GM23248 (cell line): ENCODE results near the gene ANKS1B. TPM values are rescaled to one million over a fixed set of nuclear protein-coding genes. Genes with fewer than 3 reads are reported as not detected.

Source experiments
- DNase-seq: peaks from one replicate; pipeline ENCODE4 v3.0.0-alpha.2; 2015
- H2AFZ ChIP-seq: fragments of 200-600 bp; sonication (generic); 2 replicates; pipeline ENCODE4 v1.6.1; 2016; ENCODE audit warnings: antibody characterized with exemption
- H3F3A ChIP-seq: fragments of 200-600 bp; sonication (generic); 2 replicates; pipeline ENCODE4 v1.6.1; 2016; ENCODE audit warnings: mild to moderate bottlenecking, antibody characterized with exemption, mixed run types; ENCODE audit not compliant: insufficient read depth
- H3K27ac ChIP-seq: fragments of 200-600 bp; sonication (generic); 2 replicates; pipeline ENCODE4 v1.5.1; 2016; ENCODE audit warnings: mild to moderate bottlenecking
- H3K27me3 ChIP-seq: fragments of 200-600 bp; sonication (generic); replicated peaks from 2 replicates; pipeline ENCODE4 v1.6.1; 2016; ENCODE audit warnings: mild to moderate bottlenecking; ENCODE audit not compliant: insufficient read depth
- H3K36me3 ChIP-seq: fragments of 200-600 bp; sonication (generic); 2 replicates; pipeline ENCODE4 v1.6.1; 2016; ENCODE audit warnings: low read depth, mild to moderate bottlenecking
- H3K4me1 ChIP-seq: fragments of 200-600 bp; sonication (generic); 2 replicates; pipeline ENCODE4 v1.6.1; 2016; ENCODE audit warnings: mild to moderate bottlenecking; ENCODE audit not compliant: insufficient read depth
- H3K4me2 ChIP-seq: fragments of 200-600 bp; sonication (generic); one replicate; pipeline ENCODE4 v1.6.1; 2016; ENCODE audit warnings: mild to moderate bottlenecking; ENCODE audit not compliant: unreplicated experiment
- H3K4me3 ChIP-seq: fragments of 200-600 bp; sonication (generic); 2 replicates; pipeline ENCODE4 v1.5.1; 2016; ENCODE audit warnings: mild to moderate bottlenecking
- H3K79me2 ChIP-seq: fragments of 200-600 bp; sonication (generic); 2 replicates; pipeline ENCODE4 v1.6.1; 2016; ENCODE audit warnings: mild to moderate bottlenecking; ENCODE audit not compliant: insufficient read depth
- H3K9ac ChIP-seq: fragments of 200-600 bp; sonication (generic); 2 replicates; pipeline ENCODE4 v1.6.1; 2016; ENCODE audit warnings: mild to moderate bottlenecking
- H3K9me2 ChIP-seq: fragments of 200-600 bp; sonication (generic); 2 replicates; pipeline ENCODE4 v1.6.1; 2016; ENCODE audit warnings: mixed run types, mild to moderate bottlenecking, moderate library complexity; ENCODE audit not compliant: insufficient read depth
- H3K9me3 ChIP-seq: fragments of 200-600 bp; sonication (generic); one replicate; pipeline ENCODE4 v1.6.1; 2017; ENCODE audit warnings: low read depth
- H4K20me1 ChIP-seq: fragments of 200-600 bp; sonication (generic); 2 replicates; pipeline ENCODE4 v1.6.0; 2016; ENCODE audit not compliant: insufficient read depth
- EZH2 ChIP-seq: fragments of 200-600 bp; sonication (generic); IDR thresholded peaks from 2 replicates; pipeline ENCODE4 v1.6.1; 2018; ENCODE audit warnings: antibody characterized with exemption, mild to moderate bottlenecking; ENCODE audit not compliant: insufficient read depth, poor library complexity, severe bottlenecking
- EZH2phosphoT487 ChIP-seq: fragments of 200-600 bp; sonication (generic); IDR thresholded peaks from 2 replicates; pipeline ENCODE4 v1.6.1; 2018; ENCODE audit warnings: antibody characterized with exemption, moderate library complexity, mild to moderate bottlenecking, low read depth; ENCODE audit not compliant: insufficient read depth
- WGBS, 2 experiments: methylation state at CpG; one replicate each; pipeline ENCODE4 v1.1.6; 2015 to 2017; ENCODE audit warnings: low lambda C conversion rate in 2 of 2, low coverage in 1 of 2; ENCODE audit errors: missing lambda C conversion rate in 2 of 2; 5-methylcytosine and 5-hydroxymethylcytosine counted together
- in situ Hi-C: fragments of 300-500 bp; cut with MboI; formaldehyde crosslinking; loops from 2 replicates; pipeline ENCODE4 v1.15.0; 2020
- polyA plus RNA-seq: library from polyadenylated mRNA; unstranded; fragments of >200 nt; fragmentation: Nextera tagmentation; extraction: Ambion mirVana; gene quantifications from 2 replicates; pipeline ENCODE4 v1.2.1, GENCODE V29; 2016
- total RNA-seq: library from RNA; depleted of rRNA; stranded (reverse); fragments of >200 nt; shearing (Covaris generic); gene quantifications from 2 replicates; pipeline ENCODE4 v1.2.3, GENCODE V29; 2014

Gene ANKS1B
- total and polyA plus RNA-seq, 2 experiments from 2014 or later: not detected

GRCh38 chr12:98821232-98821631, 1163.5 kb downstream of the ANKS1B start:
- Histone ChIP-seq H3K9me2 (no peaks in the 10 kb centered on the region), H3K4me2 (no peak overlapping the region), H3K9ac (no peak overlapping the region), H3K36me3 (no peaks in the 10 kb centered on the region), H3K4me3 (no peak overlapping the region), H3K9me3 (no peaks in the 10 kb centered on the region), H3F3A (no peaks in the 10 kb centered on the region), H4K20me1 (no peaks in the 10 kb centered on the region), H3K27me3 (0 out of 2 replicates have a peak, but pooled peaks cover 4% of the 10 kb centered on the region), H3K27ac (no peak overlapping the region), H2AFZ (no peak overlapping the region), H3K79me2 (no peaks in the 10 kb centered on the region), H3K4me1 (no peaks in the 10 kb centered on the region)
- WGBS, 2 experiments: 17 to 54% methylated on average over 2 of the region's 2 CpGs
- DNase-seq: no peak
- in situ Hi-C loops: no loop called here
- TF ChIP-seq EZH2phosphoT487 (no peak), EZH2 (no peak)

GRCh38 chr12:98819821-98820404, 1164.8 kb downstream of the ANKS1B start:
- Histone ChIP-seq H3K9ac (no peak overlapping the region), H3K79me2 (no peaks in the 10 kb centered on the region), H3K27ac (no peak overlapping the region), H3K27me3 (0 out of 2 replicates have a peak, but pooled peaks cover 3% of the 10 kb centered on the region), H3K9me3 (no peaks in the 10 kb centered on the region), H3K4me2 (no peak overlapping the region), H3K4me1 (no peaks in the 10 kb centered on the region), H2AFZ (no peak overlapping the region), H4K20me1 (no peaks in the 10 kb centered on the region), H3K4me3 (no peak overlapping the region), H3K36me3 (no peaks in the 10 kb centered on the region), H3K9me2 (no peaks in the 10 kb centered on the region), H3F3A (no peaks in the 10 kb centered on the region)
- in situ Hi-C loops: no loop called here
- WGBS, 2 experiments: 62 to 64% methylated on average over 8 of the region's 8 CpGs
- DNase-seq: no peak
- no peak for TF ChIP-seq EZH2phosphoT487
- TF ChIP-seq EZH2: no peak

GRCh38 chr12:98819071-98819470, 1165.7 kb downstream of the ANKS1B start:
- Histone ChIP-seq H3K4me2 (no peak overlapping the region), H3K36me3 (no peaks in the 10 kb centered on the region), H3K79me2 (no peaks in the 10 kb centered on the region), H3K27me3 (0 out of 2 replicates have a peak, but pooled peaks cover 3% of the 10 kb centered on the region), H3K9me2 (no peaks in the 10 kb centered on the region), H3K9ac (no peak overlapping the region), H3K4me3 (no peak overlapping the region), H2AFZ (no peak overlapping the region), H4K20me1 (no peaks in the 10 kb centered on the region), H3K4me1 (no peaks in the 10 kb centered on the region), H3F3A (no peaks in the 10 kb centered on the region), H3K27ac (no peak overlapping the region), H3K9me3 (no peaks in the 10 kb centered on the region)
- in situ Hi-C loops: no loop called here
- TF ChIP-seq EZH2: no peak
- no peak for DNase-seq
- 58 to 60% methylated on average over 3 of the region's 3 CpGs for WGBS, 2 experiments

- Histone ChIP-seq H3K9ac (no peak overlapping the region), H3K4me3 (no peak overlapping the region), H3K9me3 (no peaks in the 10 kb centered on the region), H3K4me2 (no peak overlapping the region), H3F3A (no peaks in the 10 kb centered on the region), H4K20me1 (no peaks in the 10 kb centered on the region), H3K79me2 (no peaks in the 10 kb centered on the region), H3K9me2 (no peaks in the 10 kb centered on the region), H3K4me1 (no peaks in the 10 kb centered on the region), H3K36me3 (no peaks in the 10 kb centered on the region), H3K27ac (no peak overlapping the region), H2AFZ (no peak overlapping the region), H3K27me3 (0 out of 2 replicates have a peak, but pooled peaks cover 3% of the 10 kb centered on the region)
- TF ChIP-seq EZH2phosphoT487 (no peak), EZH2 (no peak)
- WGBS, 2 experiments: 21 to 33% methylated on average over 2 of the region's 2 CpGs
- DNase-seq: no peak
- in situ Hi-C loops: no loop called here
Measured at GRCh38 chr12:98818239-98818638, 1166.5 kb downstream of the ANKS1B start.

GRCh38 chr12:98817742-98818141, 1167.0 kb downstream of the ANKS1B start:
- Histone ChIP-seq H4K20me1 (no peaks in the 10 kb centered on the region), H3K9me3 (no peaks in the 10 kb centered on the region), H3K4me3 (no peak overlapping the region), H3K4me2 (no peak overlapping the region), H3K9ac (no peak overlapping the region), H3K27me3 (0 out of 2 replicates have a peak, but pooled peaks cover 3% of the 10 kb centered on the region), H3K36me3 (no peaks in the 10 kb centered on the region), H3K27ac (no peak overlapping the region), H3F3A (no peaks in the 10 kb centered on the region), H3K79me2 (no peaks in the 10 kb centered on the region), H2AFZ (no peak overlapping the region), H3K4me1 (no peaks in the 10 kb centered on the region), H3K9me2 (no peaks in the 10 kb centered on the region)
- no peak for TF ChIP-seq EZH2phosphoT487
- 29 to 38% methylated on average over 2 of the region's 2 CpGs for WGBS, 2 experiments
- no peak for DNase-seq
- in situ Hi-C loops: no loop called here
